GM19455 (cell line): Measurements from ENCODE around the gene UCHL1.
"Not testable (repeated sequence)": the region's sequence is repeated elsewhere in the genome, so short reads cannot be mapped to it uniquely, and the experiment has no call there.

Source experiments
- ATAC-seq: cut with Tn5 transposase; IDR thresholded peaks from one replicate; pipeline ENCODE4 v1.9.1; 2021; ENCODE audit not compliant: unreplicated experiment

The UCHL1 gene

GRCh38 chr4:41287852-41288251 is 31.1 kb downstream of the UCHL1 start:
- ATAC-seq: no peak

DNA sequence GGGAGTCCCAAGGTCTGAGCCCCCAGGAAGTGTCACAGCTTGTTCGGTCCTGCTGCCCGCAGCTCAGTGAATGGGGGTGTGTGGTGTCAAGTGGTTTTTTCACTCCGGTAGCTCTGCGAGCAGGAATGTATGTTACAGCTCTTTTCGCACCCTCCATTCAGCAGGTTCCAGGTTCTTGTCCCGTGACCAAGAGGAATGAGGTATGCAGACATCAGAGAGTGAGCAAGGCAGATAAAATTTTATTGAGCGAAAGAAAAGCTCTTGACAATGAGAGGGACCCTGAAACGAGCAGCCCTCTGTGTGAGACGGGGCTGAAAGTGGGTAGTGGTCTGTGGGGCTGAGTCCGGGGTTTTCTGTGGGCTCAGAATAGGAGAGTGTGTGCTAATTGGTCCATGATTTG is 31.5 kb downstream of the UCHL1 start:
- no peak for ATAC-seq

DNA sequence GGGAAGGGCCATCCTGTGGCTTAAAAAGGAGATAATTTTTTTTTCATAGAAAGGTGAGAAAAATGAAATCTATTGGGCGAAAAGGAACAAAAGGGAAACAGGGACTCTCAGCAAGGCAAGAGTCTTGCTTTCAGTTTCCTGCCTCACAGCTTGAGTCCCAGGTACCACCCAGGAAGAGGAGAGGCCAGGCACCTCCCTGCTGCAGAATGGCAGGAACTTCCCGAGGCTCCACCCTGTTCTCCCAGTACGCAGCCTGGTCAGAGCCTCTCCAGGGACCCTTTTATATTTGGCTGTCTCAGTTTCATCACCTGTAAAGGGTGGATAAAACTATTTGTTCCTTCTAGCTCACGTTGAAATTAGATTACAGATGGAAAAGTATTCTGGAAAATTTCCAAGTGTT is 33.8 kb downstream of the UCHL1 start:
- no peak for ATAC-seq

GRCh38 chr4:41294445-41295062 is 37.8 kb downstream of the UCHL1 start:
- no peak for ATAC-seq

DNA sequence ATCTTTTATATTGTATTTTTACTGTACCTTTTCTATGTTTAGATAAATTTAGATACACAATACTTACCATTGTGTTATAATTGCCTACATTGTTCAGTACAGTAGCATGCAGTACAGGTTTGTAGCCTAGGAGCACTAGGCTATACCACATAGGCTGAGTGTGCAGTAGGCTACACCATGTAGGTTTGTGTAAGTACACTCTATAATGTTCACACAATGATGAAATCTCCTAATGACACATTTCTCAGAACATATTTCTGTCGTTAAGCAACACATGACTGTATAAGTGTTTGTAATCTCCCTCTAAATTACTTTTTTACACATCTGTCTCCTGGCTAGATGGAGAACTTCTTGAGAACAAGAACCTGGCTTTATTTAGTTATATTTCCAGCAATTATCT is 40.3 kb downstream of the UCHL1 start:
- no peak for ATAC-seq

GRCh38 chr4:41297832-41298231 is 41.1 kb downstream of the UCHL1 start:
- ATAC-seq: no peak

DNA sequence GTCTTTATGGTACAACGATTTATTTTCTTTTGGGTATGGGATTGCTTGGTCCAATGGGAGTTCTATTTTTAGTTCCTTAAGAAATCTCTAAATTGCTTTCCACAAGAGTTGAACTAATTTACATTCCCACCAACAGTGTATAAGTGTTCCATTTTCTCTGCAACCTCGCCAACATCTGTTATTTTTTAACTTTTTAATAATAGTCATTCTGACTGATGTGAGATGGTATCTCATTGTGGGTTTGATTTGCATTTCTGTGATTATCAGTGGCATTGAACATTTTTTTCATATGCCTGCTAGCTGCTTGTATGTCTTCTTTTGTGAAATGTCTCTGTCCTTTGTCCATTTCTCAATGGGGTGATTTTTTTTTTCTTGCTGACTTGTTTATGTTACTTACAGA is 42.8 kb downstream of the UCHL1 start:
- no peak for ATAC-seq

DNA sequence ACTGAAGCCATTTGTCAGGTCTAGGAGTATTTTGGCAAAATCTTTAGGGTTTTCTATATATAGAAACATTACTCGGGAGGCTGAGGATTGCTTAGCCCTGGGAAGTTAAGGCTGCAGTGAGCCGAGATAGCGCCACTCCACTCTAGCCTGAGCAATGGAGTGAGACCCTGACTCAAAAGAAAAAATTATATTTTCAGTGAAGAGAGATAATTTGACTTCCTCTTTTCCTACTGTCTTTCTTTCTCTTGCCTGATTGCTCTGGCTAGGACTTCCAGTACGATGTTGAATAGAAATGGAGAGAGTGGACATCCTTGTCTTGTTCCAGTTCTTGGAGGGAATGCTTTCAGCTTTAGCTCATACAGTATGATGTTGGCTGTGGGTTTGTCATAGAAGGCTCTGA is 44.4 kb downstream of the UCHL1 start:
- ATAC-seq: no peak

DNA sequence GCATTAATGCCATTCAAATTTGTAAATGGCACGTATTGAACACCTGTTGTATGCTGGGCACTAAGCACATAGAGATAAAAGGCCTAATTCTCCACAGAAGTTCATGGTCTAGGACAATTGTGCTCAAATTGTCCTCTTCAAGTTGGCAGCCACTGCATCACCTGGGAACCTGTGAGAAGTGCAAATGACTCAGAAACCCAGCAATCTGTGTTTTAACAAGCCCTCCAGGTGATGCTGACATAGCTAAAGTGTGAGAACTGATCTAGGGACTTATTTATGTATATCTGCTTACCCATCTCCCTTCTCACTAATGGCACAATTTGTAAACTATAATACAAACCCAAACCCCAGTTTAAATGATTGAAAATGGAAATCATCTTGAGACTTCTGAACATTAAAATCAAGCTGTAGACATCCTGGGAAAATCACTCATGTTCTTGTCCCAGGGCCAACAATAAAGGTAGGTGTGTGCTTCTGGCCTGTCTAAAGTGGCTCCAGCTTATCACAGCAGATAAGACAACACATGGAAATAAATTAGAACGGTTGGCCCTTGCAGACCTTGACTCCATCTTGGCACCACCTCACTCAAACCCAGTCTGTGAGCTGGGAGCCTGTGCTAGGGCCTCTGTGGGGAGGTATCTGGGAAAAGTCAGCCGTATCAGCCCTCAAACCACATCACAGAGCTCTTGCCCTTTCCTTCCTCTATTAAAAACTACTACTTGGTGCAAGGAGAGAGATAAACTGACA is 46.8 kb downstream of the UCHL1 start:
- ATAC-seq: no peak

- no peak for ATAC-seq
Observed at GRCh38 chr4:41304221-41304620, 47.5 kb downstream of the UCHL1 start.

GRCh38 chr4:41305476-41305875 is 48.7 kb downstream of the UCHL1 start:
- ATAC-seq: no peak

GRCh38 chr4:41307638-41308037 is 50.9 kb downstream of the UCHL1 start:
- ATAC-seq: no peak

DNA sequence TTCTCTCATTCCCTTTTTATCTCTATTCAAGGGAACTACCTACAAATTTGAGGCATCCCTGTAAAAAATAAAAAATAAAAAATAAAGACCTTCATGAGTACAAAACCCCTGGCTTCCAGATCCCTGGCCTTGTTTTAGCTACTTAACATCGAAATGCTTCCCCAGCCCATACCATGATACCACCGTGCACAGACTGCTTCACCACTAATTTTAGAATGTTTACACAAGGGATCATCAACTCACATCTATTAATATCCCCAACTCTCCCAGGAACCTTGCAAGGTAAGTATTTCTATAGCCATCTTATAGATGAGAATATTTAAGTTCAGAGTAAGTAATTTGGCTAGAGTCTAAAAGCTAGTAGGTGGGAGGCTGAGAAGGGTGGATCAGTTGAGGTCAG is 51.7 kb downstream of the UCHL1 start:
- ATAC-seq: no peak

DNA sequence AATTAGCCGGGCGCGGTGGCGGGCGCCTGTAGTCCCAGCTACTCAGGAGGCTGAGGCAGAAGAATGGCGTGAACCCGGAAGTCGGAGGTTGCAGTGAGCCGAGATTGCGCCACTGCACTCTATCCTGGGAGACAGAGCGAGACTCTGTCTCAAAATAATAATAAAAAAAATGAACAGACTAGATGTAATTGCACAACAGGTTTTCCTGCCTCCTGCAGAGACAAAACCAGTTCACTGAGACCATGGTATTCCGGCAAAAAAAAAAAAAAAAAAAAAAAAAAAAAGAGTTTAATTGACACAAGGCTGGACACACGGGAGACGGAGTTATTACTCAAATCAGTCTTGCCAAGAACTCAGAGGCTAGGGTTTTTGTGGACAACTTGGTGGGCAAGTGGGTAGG is 58.7 kb downstream of the UCHL1 start:
- not testable (repeated sequence) for ATAC-seq

- ATAC-seq: no peak
Observed at GRCh38 chr4:41315862-41316261, 59.1 kb downstream of the UCHL1 start.
